Left lung (tissue), 10 donors: ENCODE results near the gene IGF1R. TPM values are rescaled to one million over a fixed set of nuclear protein-coding genes. Genes with fewer than 3 reads are reported as not detected.

Experiments used
- ATAC-seq: fragments of 200-7000 bp; cut with Tn5 transposase; one replicate; pipeline ENCODE4 v1.9.1; 2020; ENCODE audit warnings: moderate library complexity
- DNase-seq, 4 donors: peaks; one replicate each; pipeline ENCODE4 v3.0.0-alpha.2; 2013 to 2020
- H3K27ac ChIP-seq, 2 donors: fragments of 200-600 bp; sonication (generic) in 1 of 2; one replicate each; pipeline versions ENCODE4 v1.5.0 to v1.8.0; 2020 to 2021
- H3K27me3 ChIP-seq, 2 donors: fragments of 200-600 bp; sonication (generic) in 1 of 2; one replicate each; pipeline versions ENCODE4 v1.5.0 to v1.8.0; 2020 to 2021
- H3K36me3 ChIP-seq, 2 donors: fragments of 200-600 bp; sonication (generic) in 1 of 2; one replicate each; pipeline versions ENCODE4 v1.5.0 to v1.8.0; 2020 to 2021
- H3K4me1 ChIP-seq, 2 donors: fragments of 200-600 bp; one replicate each; pipeline ENCODE4 v1.8.0; 2021
- H3K4me3 ChIP-seq, 2 donors: fragments of 200-600 bp; sonication (generic) in 1 of 2; one replicate each; pipeline versions ENCODE4 v1.5.0 to v1.8.0; 2020 to 2021; ENCODE audit warnings: mild to moderate bottlenecking in 1 of 2
- H3K9me3 ChIP-seq, 2 donors: fragments of 200-600 bp; sonication (generic) in 1 of 2; one replicate each; pipeline versions ENCODE4 v1.5.0 to v1.8.0; 2020 to 2021
- intact Hi-C, 2 donors: fragments of 100-400 bp; cut with DNase I; formaldehyde crosslinking; loops; one replicate each; pipeline versions ENCODE4 v1.11.2 to v1.14.2; 2022
- polyA plus RNA-seq, 6 donors: library from polyadenylated mRNA; unstranded; fragments of 120-200 nt; gene quantifications; one replicate each; pipeline ENCODE4 v1.2.1, GENCODE V29; 2013; ENCODE audit not compliant: insufficient read length in 6 of 6
- total RNA-seq, 2 donors: library from RNA; stranded (reverse); fragmentation: NEBNext Ultra II Directional; extraction: Animal tissue kit (Norgen Biotek cat#: 25700); gene quantifications; one replicate each; pipeline ENCODE4 v1.2.1, GENCODE V29; 2021
- TF ChIP-seq, protein P1 (sequence below), 2 donors: fragments of 200-600 bp; sonication (generic) in 1 of 2; IDR thresholded peaks; one replicate each; pipeline versions ENCODE4 v1.5.0 to v1.8.0; 2021; ENCODE audit warnings: antibody characterized with exemption in 2 of 2
- donor health status: DM: no; HTN: yes; CAD: no.
- donor health status: DM: no; HTN: no; CAD: no.

The IGF1R gene
- total and polyA plus RNA-seq, 8 donors: 32.0 to 41.0 (median 37.0) TPM

GRCh38 chr15:98806275-98806895, 158.0 kb downstream of the IGF1R start:
- no peaks in the 10 kb centered on the region for H3K9me3 ChIP-seq
- DNase-seq (no peak), ATAC-seq (no peak)
- H3K4me1 ChIP-seq: peaks cover 1 to 7% of the 10 kb centered on the region in 2 donors
- H3K36me3 ChIP-seq: no peaks in the 10 kb centered on the region
- no peak overlapping the region for H3K27ac ChIP-seq
- intact Hi-C loops: no loop called here
- H3K4me3 ChIP-seq: no peak overlapping the region
- TF ChIP-seq, protein P1, sequence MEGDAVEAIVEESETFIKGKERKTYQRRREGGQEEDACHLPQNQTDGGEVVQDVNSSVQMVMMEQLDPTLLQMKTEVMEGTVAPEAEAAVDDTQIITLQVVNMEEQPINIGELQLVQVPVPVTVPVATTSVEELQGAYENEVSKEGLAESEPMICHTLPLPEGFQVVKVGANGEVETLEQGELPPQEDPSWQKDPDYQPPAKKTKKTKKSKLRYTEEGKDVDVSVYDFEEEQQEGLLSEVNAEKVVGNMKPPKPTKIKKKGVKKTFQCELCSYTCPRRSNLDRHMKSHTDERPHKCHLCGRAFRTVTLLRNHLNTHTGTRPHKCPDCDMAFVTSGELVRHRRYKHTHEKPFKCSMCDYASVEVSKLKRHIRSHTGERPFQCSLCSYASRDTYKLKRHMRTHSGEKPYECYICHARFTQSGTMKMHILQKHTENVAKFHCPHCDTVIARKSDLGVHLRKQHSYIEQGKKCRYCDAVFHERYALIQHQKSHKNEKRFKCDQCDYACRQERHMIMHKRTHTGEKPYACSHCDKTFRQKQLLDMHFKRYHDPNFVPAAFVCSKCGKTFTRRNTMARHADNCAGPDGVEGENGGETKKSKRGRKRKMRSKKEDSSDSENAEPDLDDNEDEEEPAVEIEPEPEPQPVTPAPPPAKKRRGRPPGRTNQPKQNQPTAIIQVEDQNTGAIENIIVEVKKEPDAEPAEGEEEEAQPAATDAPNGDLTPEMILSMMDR (IDR thresholded peaks at IDR 0.05): no peak
- H3K27me3 ChIP-seq: no peaks in the 10 kb centered on the region

DNA sequence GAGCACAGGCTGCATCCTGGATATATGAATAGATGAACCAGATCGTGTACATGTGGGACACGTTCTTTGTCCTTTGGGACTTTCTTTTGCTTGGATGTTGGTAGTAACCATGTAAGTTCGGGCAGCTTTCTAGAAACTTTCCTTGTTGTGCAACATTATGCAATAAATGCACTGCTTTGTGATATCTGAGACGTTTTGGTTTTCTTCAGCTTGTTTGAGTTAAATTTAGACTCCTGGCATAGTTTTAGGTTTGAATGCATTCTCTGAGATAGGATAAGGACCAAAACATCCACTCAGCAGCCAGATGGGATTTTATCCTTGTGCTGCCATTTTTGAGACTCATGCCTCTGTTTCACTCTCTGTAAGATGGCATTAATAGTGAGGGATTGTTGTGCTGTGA, 158.9 kb downstream of the IGF1R start:
- H3K36me3 ChIP-seq: no peaks in the 10 kb centered on the region
- H3K27ac ChIP-seq: no peak overlapping the region
- ATAC-seq (no peak), DNase-seq (peak in 2 of 4 donors; percentile 66 to 81)
- intact Hi-C loops: no loop called here
- H3K27me3 ChIP-seq: no peaks in the 10 kb centered on the region
- H3K4me3 ChIP-seq: no peak overlapping the region
- H3K9me3 ChIP-seq: no peaks in the 10 kb centered on the region
- TF ChIP-seq, protein P1 (IDR thresholded peaks at IDR 0.05): no peak
- H3K4me1 ChIP-seq: no peaks in the 10 kb centered on the region

GRCh38 chr15:98809273-98809672, 160.9 kb downstream of the IGF1R start:
- ATAC-seq: peak; percentile 51
- intact Hi-C loops: no loop called here
- Histone ChIP-seq H3K9me3 (no peaks in the 10 kb centered on the region), H3K4me3 (no peak overlapping the region), H3K4me1 (no peaks in the 10 kb centered on the region), H3K27ac (no peak overlapping the region), H3K36me3 (no peaks in the 10 kb centered on the region), H3K27me3 (no peaks in the 10 kb centered on the region)
- no peak for DNase-seq
- TF ChIP-seq, protein P1 (IDR thresholded peaks at IDR 0.05): no peak

DNA sequence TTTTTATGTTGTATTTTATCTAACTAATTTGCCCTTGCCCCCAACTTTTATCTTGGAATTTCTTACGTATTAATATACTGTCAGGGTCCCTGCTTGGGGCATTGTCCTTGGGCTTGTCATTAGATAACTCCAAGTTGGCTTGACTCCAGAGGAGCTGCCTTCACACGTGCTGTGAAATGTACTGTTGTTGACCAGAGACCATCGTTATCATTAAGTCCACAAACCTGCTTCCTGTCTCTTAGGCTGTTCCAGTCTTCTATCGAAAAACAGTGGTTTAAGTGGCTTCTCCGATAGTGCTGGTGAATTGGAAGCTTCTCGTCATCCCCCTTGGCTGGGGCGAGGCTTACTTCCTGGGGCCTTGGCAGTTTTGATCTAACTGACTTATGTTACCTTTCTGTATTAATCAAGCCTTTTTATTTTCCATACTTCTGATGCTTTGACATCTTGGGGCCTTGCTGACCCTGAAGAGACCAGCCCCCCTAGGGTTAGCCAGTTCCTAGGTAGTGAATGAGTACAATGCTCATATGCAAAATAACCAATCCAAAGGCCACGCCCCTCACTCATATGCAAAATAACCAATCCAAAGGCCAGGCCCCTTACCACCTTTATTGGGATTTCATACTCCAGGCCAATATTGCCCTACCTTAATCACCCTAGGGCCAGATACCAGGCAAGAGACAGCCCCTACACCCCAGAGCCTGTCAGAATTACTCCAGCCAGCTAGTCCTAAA, 164.5 kb downstream of the IGF1R start:
- H3K36me3 ChIP-seq: no peaks in the 10 kb centered on the region
- H3K27me3 ChIP-seq: no peaks in the 10 kb centered on the region
- H3K9me3 ChIP-seq: no peaks in the 10 kb centered on the region
- no peak overlapping the region for H3K27ac ChIP-seq
- TF ChIP-seq, protein P1 (IDR thresholded peaks at IDR 0.05): no peak
- ATAC-seq (no peak), DNase-seq (no peak)
- H3K4me3 ChIP-seq: no peak overlapping the region
- intact Hi-C loops: no loop called here
- no peaks in the 10 kb centered on the region for H3K4me1 ChIP-seq

- intact Hi-C loops: no loop called here
- DNase-seq (no peak), ATAC-seq (no peak)
- TF ChIP-seq, protein P1 (IDR thresholded peaks at IDR 0.05): no peak
- Histone ChIP-seq H3K27me3 (no peaks in the 10 kb centered on the region), H3K9me3 (no peaks in the 10 kb centered on the region), H3K27ac (no peak overlapping the region), H3K4me1 (no peaks in the 10 kb centered on the region), H3K36me3 (no peaks in the 10 kb centered on the region), H3K4me3 (no peak overlapping the region)
Observed at GRCh38 chr15:98813951-98814350, 165.6 kb downstream of the IGF1R start.
